K562 (cell line): ENCODE measurements around the gene LMAN2.

ENCODE experiments used
- ADNP ChIP-seq: fragments of 200-800 bp; sonication (Bioruptor generic); IDR thresholded peaks from 2 replicates; pipeline ENCODE4 v1.6.1; 2016; ENCODE audit warnings: missing genetic modification characterization, missing compliant biosample characterization
- CBX3 ChIP-seq, 2 experiments: IDR thresholded peaks; 1 replicate in 1 of 2; 2 replicates in 1 of 2; pipeline ENCODE4 v1.6.1; 2012; ENCODE audit warnings: inconsistent platforms in 2 of 2, low read length in 2 of 2, borderline replicate concordance in 1 of 2, control low read depth in 1 of 2
- CHD4 ChIP-seq: fragments of 200-600 bp; sonication (generic); IDR thresholded peaks from 3 replicates; pipeline ENCODE4 v1.6.1; 2012; ENCODE audit warnings: low read depth, mild to moderate bottlenecking, mixed read lengths, low read length, inconsistent platforms; ENCODE audit not compliant: insufficient read depth, insufficient replicate concordance, poor library complexity, severe bottlenecking
- CREB1 ChIP-seq, 2 experiments: sonication (generic) in 1 of 2; formaldehyde crosslinking in 1 of 2; IDR thresholded peaks; 2 replicates each; pipeline versions ENCODE4 v1.6.1 to v1.8.0; 2012 to 2022; ENCODE audit warnings: inconsistent platforms in 1 of 2, mild to moderate bottlenecking in 1 of 2, missing genetic modification reagents in 1 of 2, moderate library complexity in 1 of 2
- MAFK ChIP-seq: IDR thresholded peaks from 2 replicates; pipeline ENCODE4 v1.6.1; 2011; ENCODE audit warnings: low read length, improper control_type of control experiment
- NFIC ChIP-seq: fragments of 450-650 bp; IDR thresholded peaks from 2 replicates; pipeline ENCODE4 v1.6.1; 2017; ENCODE audit warnings: mild to moderate bottlenecking, inconsistent platforms
- SP1 ChIP-seq: sonication (generic); formaldehyde crosslinking; IDR thresholded peaks from 2 replicates; pipeline ENCODE4 v1.8.1; 2022; ENCODE audit warnings: mild to moderate bottlenecking, missing genetic modification reagents
- TCF7L2 ChIP-seq: fragments of 150-350 bp; IDR thresholded peaks from 2 replicates; pipeline ENCODE4 v1.6.1; 2016; ENCODE audit warnings: low read depth, mild to moderate bottlenecking, low read length, moderate library complexity
- ZFP30 ChIP-seq: fragments of 250-450 bp; sonication (Bioruptor Pico); IDR thresholded peaks from 2 replicates; pipeline ENCODE4 v1.8.0; 2022; ENCODE audit warnings: moderate library complexity, mild to moderate bottlenecking, inconsistent platforms, borderline replicate concordance
- ZNF124 ChIP-seq: sonication (generic); formaldehyde crosslinking; IDR thresholded peaks from 2 replicates; pipeline ENCODE4 v1.8.1; 2022; ENCODE audit warnings: missing genetic modification reagents
- TF ChIP-seq, protein P1 (sequence below), 3 experiments: IDR thresholded peaks in 2 of 3; conservative IDR thresholded peaks in 1 of 3; 2 replicates each; pipeline ENCODE4 v1.5.1; 2011 to 2012; ENCODE audit warnings: low read length in 3 of 3, mild to moderate bottlenecking in 3 of 3, control low read depth in 2 of 3, improper control_type of control experiment in 1 of 3, inconsistent platforms in 1 of 3, low read depth in 1 of 3, mixed read lengths in 1 of 3, moderate library complexity in 1 of 3; ENCODE audit not compliant: insufficient read depth in 2 of 3

DNA sequence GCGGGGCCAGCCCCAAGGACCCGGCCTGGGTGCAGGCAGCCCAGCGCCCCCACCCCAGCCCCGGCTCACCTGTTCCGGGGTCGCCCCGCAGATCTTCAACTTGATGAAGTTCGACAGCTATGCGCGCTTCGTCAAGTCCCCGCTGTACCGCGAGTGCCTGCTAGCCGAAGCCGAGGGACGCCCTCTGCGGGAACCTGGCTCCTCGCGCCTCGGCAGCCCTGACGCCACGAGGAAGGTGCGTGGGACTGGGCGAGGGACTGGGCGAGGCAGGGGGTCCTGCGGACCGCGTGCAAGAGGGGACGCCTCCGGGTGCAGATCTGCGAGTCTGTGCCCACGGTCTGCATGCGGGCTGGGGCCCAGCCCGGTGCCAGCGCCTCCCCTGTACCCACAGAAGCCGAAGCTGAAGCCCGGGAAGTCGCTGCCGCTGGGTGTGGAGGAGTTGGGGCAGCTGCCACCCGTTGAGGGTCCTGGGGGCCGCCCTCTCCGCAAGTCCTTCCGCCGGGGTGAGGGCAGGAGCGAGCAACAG is 15.9 kb upstream of the LMAN2 start:
- TF ChIP-seq MAFK (no peak), CBX3 (IDR thresholded peaks at IDR 0.05; ENCODE audit: borderline replicate concordance in 1 of 2, low read length in 2 of 2) (peak in 1 of 2 experiments; percentile 96; a peak in 2 of 3 replicates), CHD4 (no peak), NFIC (no peak), ZFP30 (no peak), ADNP (tag) (no peak), SP1 (CRISPR knock-in tag) (no peak; the same call in 1 of the 2 replicates), ZNF124 (no peak), CREB1 (IDR thresholded peaks at IDR 0.05) (no peak), CREB1 (CRISPR knock-in tag; IDR thresholded peaks at IDR 0.05) (peak; percentile 25; the same call in 1 of the 2 replicates), TCF7L2 (no peak)
- TF ChIP-seq, protein P1, sequence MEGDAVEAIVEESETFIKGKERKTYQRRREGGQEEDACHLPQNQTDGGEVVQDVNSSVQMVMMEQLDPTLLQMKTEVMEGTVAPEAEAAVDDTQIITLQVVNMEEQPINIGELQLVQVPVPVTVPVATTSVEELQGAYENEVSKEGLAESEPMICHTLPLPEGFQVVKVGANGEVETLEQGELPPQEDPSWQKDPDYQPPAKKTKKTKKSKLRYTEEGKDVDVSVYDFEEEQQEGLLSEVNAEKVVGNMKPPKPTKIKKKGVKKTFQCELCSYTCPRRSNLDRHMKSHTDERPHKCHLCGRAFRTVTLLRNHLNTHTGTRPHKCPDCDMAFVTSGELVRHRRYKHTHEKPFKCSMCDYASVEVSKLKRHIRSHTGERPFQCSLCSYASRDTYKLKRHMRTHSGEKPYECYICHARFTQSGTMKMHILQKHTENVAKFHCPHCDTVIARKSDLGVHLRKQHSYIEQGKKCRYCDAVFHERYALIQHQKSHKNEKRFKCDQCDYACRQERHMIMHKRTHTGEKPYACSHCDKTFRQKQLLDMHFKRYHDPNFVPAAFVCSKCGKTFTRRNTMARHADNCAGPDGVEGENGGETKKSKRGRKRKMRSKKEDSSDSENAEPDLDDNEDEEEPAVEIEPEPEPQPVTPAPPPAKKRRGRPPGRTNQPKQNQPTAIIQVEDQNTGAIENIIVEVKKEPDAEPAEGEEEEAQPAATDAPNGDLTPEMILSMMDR (IDR thresholded peaks at IDR 0.05 in 2 of 3, conservative IDR thresholded peaks at IDR 0.05 in 1 of 3; ENCODE audit: insufficient read depth in 2 of 3, low read depth in 1 of 3, low read length in 3 of 3), result peak; percentile 34 to 58 (median 37); a peak in 4 of 6 replicates
